Prostate gland (tissue), 2 donors: ENCODE results near the gene OR5AS1.

ENCODE experiments used
- POLR2A ChIP-seq: fragments of 450-650 bp; IDR thresholded peaks from one replicate; pipeline ENCODE4 v1.6.1; 2016; ENCODE audit warnings: antibody characterized with exemption, mild to moderate bottlenecking
- POLR2AphosphoS5 ChIP-seq: sonication (generic); formaldehyde crosslinking; IDR thresholded peaks from one replicate; pipeline ENCODE4 v1.6.1; 2017; ENCODE audit warnings: antibody characterized with exemption
- TF ChIP-seq, protein P1 (sequence below), 4 experiments: fragments of 200-600 bp in 2 of 4; fragments of 450-650 bp in 2 of 4; sonication (generic) in 2 of 4; IDR thresholded peaks; 1 replicate in 3 of 4; 2 replicates in 1 of 4; pipeline ENCODE4 v1.5.1; 2016 to 2019; ENCODE audit warnings: antibody characterized with exemption in 4 of 4, mild to moderate bottlenecking in 2 of 4, moderate library complexity in 2 of 4

GRCh38 chr11:56013805-56014204 is 13.6 kb upstream of the OR5AS1 start:
- TF ChIP-seq, protein P1, sequence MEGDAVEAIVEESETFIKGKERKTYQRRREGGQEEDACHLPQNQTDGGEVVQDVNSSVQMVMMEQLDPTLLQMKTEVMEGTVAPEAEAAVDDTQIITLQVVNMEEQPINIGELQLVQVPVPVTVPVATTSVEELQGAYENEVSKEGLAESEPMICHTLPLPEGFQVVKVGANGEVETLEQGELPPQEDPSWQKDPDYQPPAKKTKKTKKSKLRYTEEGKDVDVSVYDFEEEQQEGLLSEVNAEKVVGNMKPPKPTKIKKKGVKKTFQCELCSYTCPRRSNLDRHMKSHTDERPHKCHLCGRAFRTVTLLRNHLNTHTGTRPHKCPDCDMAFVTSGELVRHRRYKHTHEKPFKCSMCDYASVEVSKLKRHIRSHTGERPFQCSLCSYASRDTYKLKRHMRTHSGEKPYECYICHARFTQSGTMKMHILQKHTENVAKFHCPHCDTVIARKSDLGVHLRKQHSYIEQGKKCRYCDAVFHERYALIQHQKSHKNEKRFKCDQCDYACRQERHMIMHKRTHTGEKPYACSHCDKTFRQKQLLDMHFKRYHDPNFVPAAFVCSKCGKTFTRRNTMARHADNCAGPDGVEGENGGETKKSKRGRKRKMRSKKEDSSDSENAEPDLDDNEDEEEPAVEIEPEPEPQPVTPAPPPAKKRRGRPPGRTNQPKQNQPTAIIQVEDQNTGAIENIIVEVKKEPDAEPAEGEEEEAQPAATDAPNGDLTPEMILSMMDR (IDR thresholded peaks at IDR 0.05): no peak
- TF ChIP-seq POLR2A (no peak), POLR2AphosphoS5 (no peak)
